ENCODE data around the gene PGPEP1.
A peak's percentile ranks its signal among the peaks of the same experiment; 100 is the strongest.

Gene PGPEP1

GRCh38 chr19:18414504-18415177 lies 74.2 kb downstream of the PGPEP1 start:
- Histone ChIP-seq H3K79me2 (ENCODE audit: insufficient read depth, low read length) (no peaks in the 10 kb centered on the region), H3K27ac (ENCODE audit: low read depth, low read length, poor library complexity, severe bottlenecking) (no peak overlapping the region), H4K20me1 (ENCODE audit: insufficient read depth, low read length) (no peaks in the 10 kb centered on the region), H3K4me3 (ENCODE audit: low read depth, low read length, poor library complexity, severe bottlenecking) (no peak overlapping the region), H3K4me1 (ENCODE audit: insufficient read depth, low read length, severe bottlenecking) (peaks cover 21% of the 10 kb centered on the region), H2AFZ (ENCODE audit: low read length) (no peak overlapping the region), H3F3A (ENCODE audit: insufficient read depth, low read length) (no peaks in the 10 kb centered on the region), H3K4me2 (ENCODE audit: low read length) (no peak overlapping the region), H3K9me2 (ENCODE audit: low read depth, low read length) (no peaks in the 10 kb centered on the region), H3K9ac (ENCODE audit: low read length) (no peak overlapping the region), H3K36me3 (ENCODE audit: insufficient read depth, low read length) (no peaks in the 10 kb centered on the region), H3K27me3 (ENCODE audit: insufficient read depth, low read length) (no peaks in the 10 kb centered on the region; the same call in 1 of the 2 replicates), H3K9me3 (ENCODE audit: low read length) (no peaks in the 10 kb centered on the region)
- TF ChIP-seq, protein P1, sequence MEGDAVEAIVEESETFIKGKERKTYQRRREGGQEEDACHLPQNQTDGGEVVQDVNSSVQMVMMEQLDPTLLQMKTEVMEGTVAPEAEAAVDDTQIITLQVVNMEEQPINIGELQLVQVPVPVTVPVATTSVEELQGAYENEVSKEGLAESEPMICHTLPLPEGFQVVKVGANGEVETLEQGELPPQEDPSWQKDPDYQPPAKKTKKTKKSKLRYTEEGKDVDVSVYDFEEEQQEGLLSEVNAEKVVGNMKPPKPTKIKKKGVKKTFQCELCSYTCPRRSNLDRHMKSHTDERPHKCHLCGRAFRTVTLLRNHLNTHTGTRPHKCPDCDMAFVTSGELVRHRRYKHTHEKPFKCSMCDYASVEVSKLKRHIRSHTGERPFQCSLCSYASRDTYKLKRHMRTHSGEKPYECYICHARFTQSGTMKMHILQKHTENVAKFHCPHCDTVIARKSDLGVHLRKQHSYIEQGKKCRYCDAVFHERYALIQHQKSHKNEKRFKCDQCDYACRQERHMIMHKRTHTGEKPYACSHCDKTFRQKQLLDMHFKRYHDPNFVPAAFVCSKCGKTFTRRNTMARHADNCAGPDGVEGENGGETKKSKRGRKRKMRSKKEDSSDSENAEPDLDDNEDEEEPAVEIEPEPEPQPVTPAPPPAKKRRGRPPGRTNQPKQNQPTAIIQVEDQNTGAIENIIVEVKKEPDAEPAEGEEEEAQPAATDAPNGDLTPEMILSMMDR (IDR thresholded peaks at IDR 0.05; ENCODE audit: low read length): no peak
- no peak for TF ChIP-seq EZH2 (IDR thresholded peaks at IDR 0.05; ENCODE audit: borderline replicate concordance, low read length)

GRCh38 chr19:18415178-18415867 lies 74.9 kb downstream of the PGPEP1 start:
- Histone ChIP-seq H3K9ac (ENCODE audit: low read length) (no peak overlapping the region), H3K79me2 (ENCODE audit: insufficient read depth, low read length) (no peaks in the 10 kb centered on the region), H2AFZ (ENCODE audit: low read length) (no peak overlapping the region), H3K4me1 (ENCODE audit: insufficient read depth, low read length, severe bottlenecking) (peaks cover 28% of the 10 kb centered on the region), H3K4me3 (ENCODE audit: low read depth, low read length, poor library complexity, severe bottlenecking) (no peak overlapping the region), H3F3A (ENCODE audit: insufficient read depth, low read length) (no peaks in the 10 kb centered on the region), H4K20me1 (ENCODE audit: insufficient read depth, low read length) (no peaks in the 10 kb centered on the region), H3K9me3 (ENCODE audit: low read length) (no peaks in the 10 kb centered on the region), H3K27me3 (ENCODE audit: insufficient read depth, low read length) (no peaks in the 10 kb centered on the region; the same call in 1 of the 2 replicates), H3K4me2 (ENCODE audit: low read length) (no peak overlapping the region), H3K27ac (ENCODE audit: low read depth, low read length, poor library complexity, severe bottlenecking) (no peak overlapping the region), H3K36me3 (ENCODE audit: insufficient read depth, low read length) (no peaks in the 10 kb centered on the region), H3K9me2 (ENCODE audit: low read depth, low read length) (no peaks in the 10 kb centered on the region)
- TF ChIP-seq EZH2 (IDR thresholded peaks at IDR 0.05; ENCODE audit: borderline replicate concordance, low read length): no peak

GRCh38 chr19:18416778-18417249 lies 76.4 kb downstream of the PGPEP1 start:
- Histone ChIP-seq H3K4me3 (ENCODE audit: low read depth, low read length, poor library complexity, severe bottlenecking) (peak overlapping the region; percentile 4), H3K9me2 (ENCODE audit: low read depth, low read length) (no peaks in the 10 kb centered on the region), H3F3A (ENCODE audit: insufficient read depth, low read length) (no peaks in the 10 kb centered on the region), H3K79me2 (ENCODE audit: insufficient read depth, low read length) (no peaks in the 10 kb centered on the region), H3K27me3 (ENCODE audit: insufficient read depth, low read length) (no peaks in the 10 kb centered on the region; the same call in 1 of the 2 replicates), H3K27ac (ENCODE audit: low read depth, low read length, poor library complexity, severe bottlenecking) (no peak overlapping the region), H4K20me1 (ENCODE audit: insufficient read depth, low read length) (no peaks in the 10 kb centered on the region), H3K9ac (ENCODE audit: low read length) (no peak overlapping the region; the same call in 1 of the 2 replicates), H3K9me3 (ENCODE audit: low read length) (no peaks in the 10 kb centered on the region), H3K4me1 (ENCODE audit: insufficient read depth, low read length, severe bottlenecking) (peaks cover 32% of the 10 kb centered on the region), H2AFZ (ENCODE audit: low read length) (no peak overlapping the region), H3K4me2 (ENCODE audit: low read length) (peak overlapping the region; percentile 30; the same call in 1 of the 2 replicates), H3K36me3 (ENCODE audit: insufficient read depth, low read length) (no peaks in the 10 kb centered on the region)
- TF ChIP-seq, protein P1 (IDR thresholded peaks at IDR 0.05; ENCODE audit: low read length): no peak
- no peak for TF ChIP-seq EZH2 (IDR thresholded peaks at IDR 0.05; ENCODE audit: borderline replicate concordance, low read length)

All from OCI-LY1 (cell line).